GM10248 (cell line): Measurements from ENCODE around the gene CLSTN1.

ENCODE experiments used
- CTCF ChIA-PET: fragments of 300-600 bp; sonication (Branson Sonifier 250); formaldehyde crosslinking; extraction: SDS; loops from one replicate; lab custom pipeline; 2021; ENCODE audit warnings: antibody characterized with exemption; lab: Yijun Ruan, JAX
- POLR2A ChIA-PET: fragments of 350-650 bp; sonication (Branson Sonifier 250); formaldehyde crosslinking; extraction: SDS; loops from one replicate; lab custom pipeline; 2020; ENCODE audit warnings: antibody characterized with exemption; lab: Yijun Ruan, JAX
- DNase-seq: peaks from one replicate; pipeline ENCODE4 v3.0.0; 2012; ENCODE audit errors: extremely low spot score
- CTCF ChIP-seq: IDR thresholded peaks from 2 replicates; pipeline ENCODE4 v1.5.1; 2012; ENCODE audit warnings: mild to moderate bottlenecking, low read depth; ENCODE audit errors: extremely low read depth, missing control alignments, control extremely low read depth

CLSTN1 gene

GRCh38 chr1:9690440-9691107, 133.2 kb downstream of the CLSTN1 start:
- POLR2A ChIA-PET, result no interaction called here
- TF ChIP-seq CTCF, result no peak
- no peak for DNase-seq
- CTCF ChIA-PET, result interaction anchor here (0.7 to 1.3 kb wide), 4 partner anchors 14 to 75 kb away, joined by 3 to 5 read pairs (median 4); no protein-coding TSS in a partner anchor

DNA sequence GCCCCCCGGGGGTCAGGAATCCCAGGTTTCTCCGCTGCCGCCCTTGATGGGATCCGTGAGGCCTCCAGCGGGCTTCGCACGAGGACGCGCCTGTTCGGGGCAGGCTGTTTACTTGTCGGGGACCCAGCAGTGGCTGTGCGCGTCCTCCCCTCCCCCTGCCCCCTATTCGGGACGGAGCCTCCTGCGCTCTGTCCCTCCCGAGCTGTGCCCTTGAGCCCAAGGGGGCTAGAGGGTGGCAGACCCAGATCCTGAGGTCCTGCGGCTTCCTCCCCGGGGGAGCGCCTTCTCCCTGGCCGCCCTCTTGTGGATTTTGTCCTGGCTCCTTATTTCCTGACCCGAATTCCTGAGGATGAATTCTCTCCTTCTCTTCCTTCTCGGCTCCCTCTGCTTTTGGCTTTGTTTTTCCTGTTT, 133.8 kb downstream of the CLSTN1 start:
- no peak for DNase-seq
- ChIA-PET CTCF (interaction anchor here (0.7 kb wide), 1 partner anchor 74 kb away, joined by 3 read pairs; no protein-coding TSS in a partner anchor), POLR2A (no interaction called here)
- TF ChIP-seq CTCF, result no peak

DNA sequence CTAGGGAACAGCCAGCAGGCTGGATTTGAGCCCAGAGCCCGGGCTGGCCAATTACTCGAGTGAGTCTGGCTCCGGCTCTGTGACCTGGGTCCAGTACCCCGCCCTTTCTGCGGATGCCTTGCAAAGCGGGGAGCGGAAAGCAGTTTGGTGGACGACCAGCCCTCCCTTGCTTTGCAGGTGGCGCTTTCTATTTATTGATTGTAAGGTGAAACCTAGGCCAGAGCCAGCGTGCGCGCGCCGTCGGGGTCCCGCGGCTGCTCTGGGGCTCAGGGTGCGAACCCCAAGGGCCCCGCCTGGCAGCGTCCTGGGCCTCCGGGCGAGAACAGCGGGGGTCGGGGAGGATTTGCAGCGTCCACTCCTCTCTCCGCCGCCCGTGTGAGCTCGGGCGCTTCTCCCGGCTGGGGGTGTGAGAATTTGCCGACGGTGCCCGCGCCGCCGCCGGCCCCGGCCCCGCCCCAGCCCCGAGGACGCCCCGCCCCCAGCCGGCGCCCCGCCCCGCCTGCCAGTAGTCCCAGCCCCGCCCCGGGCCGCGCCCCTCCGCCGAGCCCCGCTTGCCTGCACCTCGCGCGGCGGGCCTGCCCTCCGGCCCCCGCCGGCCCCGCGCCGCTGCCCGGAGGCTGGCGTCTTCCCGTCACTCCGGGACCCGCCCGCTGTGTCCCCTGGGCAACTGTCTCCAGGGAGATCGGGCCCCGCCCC, 134.6 kb downstream of the CLSTN1 start:
- ChIA-PET POLR2A (interaction anchor here (0.5 kb wide), 1 partner anchor 24 kb away, joined by 5 read pairs; no protein-coding TSS in a partner anchor), CTCF (interaction anchor here (1.6 to 3.8 kb wide), 2 partner anchors 60 to 63 kb away, joined by 9 to 18 read pairs; no protein-coding TSS in a partner anchor)
- no peak for TF ChIP-seq CTCF
- DNase-seq, result peak; percentile 93

- CTCF ChIA-PET, result interaction anchor here (1.3 to 3.8 kb wide), 3 partner anchors 60 to 73 kb away, joined by 4 to 18 read pairs (median 9); no protein-coding TSS in a partner anchor
- POLR2A ChIA-PET, result interaction anchor here (0.5 kb wide), 1 partner anchor 23 kb away, joined by 5 read pairs; no protein-coding TSS in a partner anchor
- TF ChIP-seq CTCF, result no peak
- DNase-seq, result no peak
Observed at GRCh38 chr1:9688599-9688998, 135.2 kb downstream of the CLSTN1 start.

DNA sequence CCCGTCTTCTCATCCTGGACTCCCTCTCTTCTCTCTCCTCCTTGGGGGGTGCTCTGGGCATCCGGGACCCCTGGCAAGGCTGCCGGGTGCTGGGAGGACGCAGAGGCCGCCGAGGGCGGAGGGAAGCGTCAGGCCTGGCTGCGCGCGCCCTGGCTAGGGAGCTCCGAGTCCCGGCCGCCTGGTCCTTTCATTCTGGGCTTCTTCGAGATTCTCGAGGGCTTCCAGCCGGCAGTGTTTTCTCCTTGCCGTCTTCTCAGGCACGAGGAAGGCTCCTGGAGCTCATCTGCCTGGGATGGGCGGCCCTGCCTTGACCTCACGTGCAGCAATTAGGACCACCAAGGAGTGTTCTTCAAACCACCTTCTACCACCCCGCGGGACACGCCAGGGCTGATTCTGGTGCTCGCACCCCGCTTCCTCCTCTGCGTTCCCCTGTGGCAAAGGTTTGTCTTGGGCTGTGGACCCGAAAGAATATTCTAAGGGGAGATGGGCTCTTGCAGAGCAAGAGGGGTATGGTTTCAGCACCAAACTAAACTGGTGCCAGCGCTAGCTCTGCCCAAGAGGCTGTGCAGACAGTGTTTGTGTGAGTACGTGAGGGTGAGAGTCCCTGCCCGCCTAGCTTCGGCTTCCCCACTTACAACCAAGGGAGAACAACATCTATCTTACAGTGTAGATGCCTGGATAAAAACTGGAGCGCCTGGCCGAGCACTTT, 135.7 kb downstream of the CLSTN1 start:
- ChIA-PET CTCF (interaction anchor here (1.3 to 3.8 kb wide), 5 partner anchors 37 to 72 kb away, joined by 3 to 18 read pairs (median 9); no protein-coding TSS in a partner anchor), POLR2A (interaction anchor here (1.4 kb wide), 1 partner anchor 34 kb away, joined by 5 read pairs; no protein-coding TSS in a partner anchor)
- no peak for TF ChIP-seq CTCF
- no peak for DNase-seq
